ENCODE results near the gene SPPL2B. TPM values are rescaled to one million over a fixed set of nuclear protein-coding genes. Genes with fewer than 3 reads are reported as not detected.

The SPPL2B gene
- total and polyA plus RNA-seq, 9 of the 15 experiments (the other 6 are each of a cell fraction or from before 2014, with no cell fraction given): 0.20 to 81.2 (median 15.1) TPM

GRCh38 chr19:2345794-2346663 is 17.5 kb downstream of the SPPL2B start (continued):
- TF ChIP-seq TAF1 (IDR thresholded peaks at IDR 0.05; ENCODE audit: control insufficient read depth, extremely low read depth, insufficient read depth, low read length, severe bottlenecking) (no peak), STAT5A (IDR thresholded peaks at IDR 0.05; ENCODE audit: borderline replicate concordance, low read length) (peak; percentile 38; the same call in 1 of the 2 replicates), GTF2A2 (tag; IDR thresholded peaks at IDR 0.05) (no peak), GMEB1 (CRISPR knock-in tag; IDR thresholded peaks at IDR 0.05) (no peak), SP2 (IDR thresholded peaks at IDR 0.05; ENCODE audit: extremely low read depth, low read depth, low read length, poor library complexity, severe bottlenecking) (no peak), TRIM28 (IDR thresholded peaks at IDR 0.05) (0 out of 2 replicates have a peak, but pooled peaks have one; percentile 22), ZNF140 (CRISPR knock-in tag; IDR thresholded peaks at IDR 0.05) (no peak), HOXB6 (CRISPR knock-in tag; IDR thresholded peaks at IDR 0.05; ENCODE audit: borderline replicate concordance) (no peak), ZNF146 (CRISPR knock-in tag; IDR thresholded peaks at IDR 0.05; ENCODE audit: unreplicated experiment) (no peak), HEY1 (CRISPR knock-in tag; IDR thresholded peaks at IDR 0.05; ENCODE audit: borderline replicate concordance) (no peak), RBM15 (IDR thresholded peaks at IDR 0.05; ENCODE audit: insufficient read depth, low read length) (no peak), HCFC1 (IDR thresholded peaks at IDR 0.05; ENCODE audit: low read depth, low read length) (no peak), ELK1 (CRISPR knock-in tag; IDR thresholded peaks at IDR 0.05) (no peak), THRAP3 (IDR thresholded peaks at IDR 0.05; ENCODE audit: borderline replicate concordance) (peak; percentile 48; the same call in 1 of the 2 replicates)

Data from K562 (cell line).